ENCODE data around the gene RMDN2. TPM values are rescaled to one million over a fixed set of nuclear protein-coding genes. Genes with fewer than 3 reads are reported as not detected.
"Not testable (repeated sequence)": the region's sequence is repeated elsewhere in the genome, so short reads cannot be mapped to it uniquely, and the experiment has no call there.

Gene RMDN2
- total RNA-seq, 1 donor: 11.9 TPM

DNA sequence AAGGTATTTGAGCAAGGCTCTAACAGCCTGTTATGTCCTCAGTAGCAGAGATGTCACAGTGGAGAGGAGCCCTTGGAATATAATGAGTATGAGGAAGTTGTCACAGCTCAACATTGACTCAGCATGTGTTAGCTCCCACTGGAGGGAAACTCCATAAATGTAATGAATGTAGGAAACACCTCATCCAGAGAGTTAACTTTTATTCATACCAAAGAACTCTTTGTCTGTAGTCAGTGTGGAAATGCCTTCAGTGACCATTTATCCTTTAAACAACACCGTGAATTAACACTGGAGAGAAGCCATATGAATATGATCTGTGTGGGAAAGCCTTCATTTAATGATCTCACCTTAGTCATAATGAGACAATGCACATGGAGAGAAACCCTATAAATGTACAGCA lies 91.1 kb downstream of the RMDN2 start:
- H3K79me2 ChIP-seq (ENCODE audit: insufficient read depth, low read length): no peaks in the 10 kb centered on the region
- no peaks in the 10 kb centered on the region for H4K20me1 ChIP-seq (ENCODE audit: insufficient read depth, low read length)
- H3K4me1 ChIP-seq (ENCODE audit: insufficient read depth, low read length): peaks cover 28% of the 10 kb centered on the region
- no peak overlapping the region for H2AFZ ChIP-seq (ENCODE audit: low read length)
- peaks cover 5% of the 10 kb centered on the region for H3K9me3 ChIP-seq (ENCODE audit: low read depth, low read length)
- TF ChIP-seq, protein P1, sequence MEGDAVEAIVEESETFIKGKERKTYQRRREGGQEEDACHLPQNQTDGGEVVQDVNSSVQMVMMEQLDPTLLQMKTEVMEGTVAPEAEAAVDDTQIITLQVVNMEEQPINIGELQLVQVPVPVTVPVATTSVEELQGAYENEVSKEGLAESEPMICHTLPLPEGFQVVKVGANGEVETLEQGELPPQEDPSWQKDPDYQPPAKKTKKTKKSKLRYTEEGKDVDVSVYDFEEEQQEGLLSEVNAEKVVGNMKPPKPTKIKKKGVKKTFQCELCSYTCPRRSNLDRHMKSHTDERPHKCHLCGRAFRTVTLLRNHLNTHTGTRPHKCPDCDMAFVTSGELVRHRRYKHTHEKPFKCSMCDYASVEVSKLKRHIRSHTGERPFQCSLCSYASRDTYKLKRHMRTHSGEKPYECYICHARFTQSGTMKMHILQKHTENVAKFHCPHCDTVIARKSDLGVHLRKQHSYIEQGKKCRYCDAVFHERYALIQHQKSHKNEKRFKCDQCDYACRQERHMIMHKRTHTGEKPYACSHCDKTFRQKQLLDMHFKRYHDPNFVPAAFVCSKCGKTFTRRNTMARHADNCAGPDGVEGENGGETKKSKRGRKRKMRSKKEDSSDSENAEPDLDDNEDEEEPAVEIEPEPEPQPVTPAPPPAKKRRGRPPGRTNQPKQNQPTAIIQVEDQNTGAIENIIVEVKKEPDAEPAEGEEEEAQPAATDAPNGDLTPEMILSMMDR (IDR thresholded peaks at IDR 0.05; ENCODE audit: extremely low read depth, low read depth, low read length): no peak
- H3K4me3 ChIP-seq (ENCODE audit: insufficient read depth, low read length): no peak overlapping the region
- no peaks in the 10 kb centered on the region for H3K27me3 ChIP-seq (ENCODE audit: insufficient read depth, low read length)
- H3K4me2 ChIP-seq (ENCODE audit: insufficient read depth, low read length): no peak overlapping the region
- no peaks in the 10 kb centered on the region for H3K36me3 ChIP-seq (ENCODE audit: insufficient read depth, low read length)
- no peak overlapping the region for H3K27ac ChIP-seq (ENCODE audit: low read depth, low read length)
- DNase-seq (ENCODE audit: insufficient read length, low spot score, missing footprints): peak; percentile 48

DNA sequence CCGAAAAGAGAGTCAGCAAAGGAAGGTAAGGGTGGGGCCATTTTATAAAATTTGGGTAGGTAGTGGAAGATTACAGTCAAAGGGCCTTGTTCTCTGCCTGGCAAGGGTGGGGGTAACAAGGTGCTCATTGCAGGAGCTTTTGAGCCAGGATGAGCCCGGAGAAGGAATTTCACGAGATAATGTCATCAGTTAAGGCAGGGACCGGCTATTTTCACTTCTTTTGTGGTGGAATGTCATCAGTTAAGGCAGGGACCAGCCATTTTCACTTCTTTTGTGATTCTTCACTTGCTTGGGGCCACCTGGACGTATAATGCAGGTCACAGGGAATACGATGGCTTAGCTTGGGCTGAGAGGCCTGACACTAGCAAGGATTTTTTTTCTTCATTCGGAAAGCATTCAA lies 92.7 kb downstream of the RMDN2 start:
- H3K79me2 ChIP-seq (ENCODE audit: insufficient read depth, low read length): no peaks in the 10 kb centered on the region
- TF ChIP-seq, protein P1 (IDR thresholded peaks at IDR 0.05; ENCODE audit: extremely low read depth, low read depth, low read length): no peak
- peaks cover 23% of the 10 kb centered on the region for H3K4me1 ChIP-seq (ENCODE audit: insufficient read depth, low read length)

DNA sequence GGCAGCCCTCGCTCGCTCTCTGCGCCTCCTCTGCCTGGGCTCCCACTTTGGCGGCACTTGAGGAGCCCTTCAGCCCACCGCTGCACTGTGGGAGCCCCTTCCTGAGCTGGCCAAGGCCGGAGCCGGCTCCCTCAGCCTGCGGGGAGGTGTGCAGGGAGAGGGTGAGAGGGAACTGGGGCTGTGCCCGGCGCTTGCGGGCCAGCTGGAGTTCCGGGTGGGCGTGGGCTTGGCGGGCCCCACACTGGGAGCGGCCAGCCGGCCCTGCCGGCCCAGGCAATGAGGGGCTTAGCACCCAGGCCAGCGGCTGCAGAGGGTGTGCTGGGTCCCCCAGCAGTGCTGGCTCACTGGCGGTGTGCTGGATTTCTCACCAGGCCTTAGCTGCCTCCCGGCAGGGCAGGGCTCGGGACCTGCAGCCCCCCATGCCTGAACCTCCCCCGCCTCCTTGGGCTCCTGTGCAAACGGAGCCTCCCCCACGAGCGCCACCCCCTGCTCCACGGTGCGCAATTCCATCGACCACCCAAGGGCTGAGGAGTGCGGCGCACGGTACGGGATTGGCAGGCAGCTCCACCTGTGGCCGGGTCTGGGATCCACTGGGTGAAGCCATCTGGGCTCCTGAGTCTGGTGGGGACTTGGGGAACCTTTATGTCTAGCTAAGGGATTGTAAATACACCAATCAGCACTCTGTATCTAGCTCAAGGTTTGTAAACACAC lies 95.4 kb downstream of the RMDN2 start:
- H2AFZ ChIP-seq (ENCODE audit: low read length); H3K36me3 ChIP-seq (ENCODE audit: insufficient read depth, low read length): not testable (repeated sequence)

More for the DNA sequence above, 92.7 kb downstream of the RMDN2 start:
- Histone ChIP-seq H3K9me3 (ENCODE audit: low read depth, low read length) (peaks cover 5% of the 10 kb centered on the region), H2AFZ (ENCODE audit: low read length) (no peak overlapping the region), H3K27me3 (ENCODE audit: insufficient read depth, low read length) (peaks cover 7% of the 10 kb centered on the region), H3K4me3 (ENCODE audit: insufficient read depth, low read length) (no peak overlapping the region), H3K27ac (ENCODE audit: low read depth, low read length) (no peak overlapping the region), H3K4me2 (ENCODE audit: insufficient read depth, low read length) (no peak overlapping the region), H4K20me1 (ENCODE audit: insufficient read depth, low read length) (no peaks in the 10 kb centered on the region), H3K36me3 (ENCODE audit: insufficient read depth, low read length) (no peaks in the 10 kb centered on the region)
- no peak for DNase-seq (ENCODE audit: insufficient read length, low spot score, missing footprints)

DNA sequence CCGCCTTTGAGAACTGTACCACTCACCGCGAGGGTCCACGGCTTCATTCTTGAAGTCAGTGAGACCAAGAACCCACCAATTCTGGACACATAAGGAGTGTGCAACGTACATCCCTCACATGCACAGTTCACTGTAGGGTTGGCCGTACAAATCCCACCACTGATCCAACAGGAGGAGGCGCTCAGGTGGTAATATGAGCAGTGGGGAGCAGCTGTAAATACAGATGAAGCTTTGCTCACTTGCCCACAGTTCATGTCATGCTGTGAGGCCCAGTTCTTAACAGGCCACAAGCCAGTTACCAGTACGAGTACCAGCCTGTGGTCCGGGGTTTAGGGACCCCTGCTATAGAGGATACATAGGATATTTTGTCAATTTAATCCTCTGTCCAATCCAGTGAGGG lies 96.5 kb downstream of the RMDN2 start:
- Histone ChIP-seq H3K27me3 (ENCODE audit: insufficient read depth, low read length) (peaks cover 33% of the 10 kb centered on the region), H3K79me2 (ENCODE audit: insufficient read depth, low read length) (no peaks in the 10 kb centered on the region), H4K20me1 (ENCODE audit: insufficient read depth, low read length) (no peaks in the 10 kb centered on the region), H3K27ac (ENCODE audit: low read depth, low read length) (no peak overlapping the region), H3K36me3 (ENCODE audit: insufficient read depth, low read length) (no peaks in the 10 kb centered on the region), H3K4me1 (ENCODE audit: insufficient read depth, low read length) (no peaks in the 10 kb centered on the region), H3K4me2 (ENCODE audit: insufficient read depth, low read length) (no peak overlapping the region), H3K9me3 (ENCODE audit: low read depth, low read length) (no peaks in the 10 kb centered on the region), H2AFZ (ENCODE audit: low read length) (no peak overlapping the region), H3K4me3 (ENCODE audit: insufficient read depth, low read length) (no peak overlapping the region)
- TF ChIP-seq, protein P1 (IDR thresholded peaks at IDR 0.05; ENCODE audit: extremely low read depth, low read depth, low read length): no peak
- peak; percentile 49 for DNase-seq (ENCODE audit: insufficient read length, low spot score, missing footprints)

More for the DNA sequence above, 95.4 kb downstream of the RMDN2 start:
- peaks cover 27% of the 10 kb centered on the region for H3K27me3 ChIP-seq (ENCODE audit: insufficient read depth, low read length)
- not testable (repeated sequence) for H3K4me2 ChIP-seq (ENCODE audit: insufficient read depth, low read length); H3K4me1 ChIP-seq (ENCODE audit: insufficient read depth, low read length); H4K20me1 ChIP-seq (ENCODE audit: insufficient read depth, low read length); H3K4me3 ChIP-seq (ENCODE audit: insufficient read depth, low read length); DNase-seq (ENCODE audit: insufficient read length, low spot score, missing footprints); H3K79me2 ChIP-seq (ENCODE audit: insufficient read depth, low read length); H3K27ac ChIP-seq (ENCODE audit: low read depth, low read length); H3K9me3 ChIP-seq (ENCODE audit: low read depth, low read length)
